ENCODE results near the gene C1QL1.

C1QL1 gene

DNA sequence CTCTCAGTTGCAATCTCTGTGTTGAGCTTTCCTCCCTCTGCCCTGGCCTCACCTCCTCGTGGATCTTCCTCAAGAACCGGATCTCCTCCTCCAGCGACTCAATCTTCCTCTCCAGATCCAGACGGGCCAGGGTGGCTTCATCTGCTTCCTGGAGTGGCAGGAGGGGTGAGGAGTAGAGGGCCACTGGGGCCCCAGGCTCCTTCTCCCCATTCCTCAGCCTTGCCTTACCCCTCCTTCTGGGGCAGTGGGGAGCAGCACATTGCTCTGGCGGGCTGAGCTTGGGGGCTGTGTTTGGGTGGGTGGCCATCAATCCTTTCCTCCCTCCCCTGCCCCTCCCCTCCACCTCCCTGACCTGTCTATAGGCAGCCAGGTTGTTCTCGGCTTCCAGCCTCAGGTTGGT is 54.4 kb downstream of the C1QL1 start:
- no peak for DNase-seq

GRCh38 chr17:44912763-44913544 is 55.1 kb downstream of the C1QL1 start:
- no peak for DNase-seq

DNA sequence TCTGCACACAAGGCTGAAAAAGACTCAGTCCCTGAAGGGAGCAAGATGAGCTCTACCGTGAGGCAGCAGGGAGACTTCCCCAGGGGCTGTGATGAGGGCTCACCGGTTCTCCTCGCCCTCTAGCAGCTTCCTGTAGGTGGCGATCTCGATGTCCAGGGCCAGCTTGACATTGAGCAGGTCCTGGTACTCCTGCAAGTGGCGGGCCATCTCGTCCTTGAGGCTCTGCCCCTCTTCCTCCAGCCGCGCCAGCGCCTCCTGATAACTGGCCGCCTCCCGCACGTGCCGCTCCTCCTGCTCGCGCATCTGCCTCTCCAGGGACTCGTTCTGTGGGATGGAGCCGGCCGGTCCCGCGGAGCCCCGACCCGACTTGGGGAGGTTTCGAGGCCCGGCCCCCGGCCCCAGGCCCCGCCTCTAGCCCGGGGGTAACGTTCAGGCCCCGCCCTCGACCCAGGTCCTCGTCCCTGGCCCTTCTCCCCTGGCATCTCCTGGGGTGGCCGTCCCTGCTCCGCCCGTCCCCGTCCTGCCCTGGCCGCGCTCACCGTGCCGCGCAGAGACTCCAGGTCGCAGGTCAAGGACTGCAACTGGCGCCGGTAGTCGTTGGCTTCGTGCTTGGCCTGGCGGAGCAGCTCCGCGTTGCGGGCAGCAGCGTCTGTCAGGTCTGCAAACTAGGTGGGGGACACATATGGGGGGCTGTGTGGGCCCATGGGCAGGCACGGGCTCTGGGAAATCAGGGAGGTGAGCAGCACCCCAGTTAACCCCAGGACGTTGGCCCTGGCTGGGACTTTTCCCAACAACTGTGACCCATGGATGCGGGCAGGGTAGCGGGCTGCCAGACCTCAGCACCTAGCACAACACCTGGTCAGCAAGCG is 56.7 kb downstream of the C1QL1 start:
- peak in 4 of 5 experiments; percentile 15 to 56 (median 29) for DNase-seq

DNA sequence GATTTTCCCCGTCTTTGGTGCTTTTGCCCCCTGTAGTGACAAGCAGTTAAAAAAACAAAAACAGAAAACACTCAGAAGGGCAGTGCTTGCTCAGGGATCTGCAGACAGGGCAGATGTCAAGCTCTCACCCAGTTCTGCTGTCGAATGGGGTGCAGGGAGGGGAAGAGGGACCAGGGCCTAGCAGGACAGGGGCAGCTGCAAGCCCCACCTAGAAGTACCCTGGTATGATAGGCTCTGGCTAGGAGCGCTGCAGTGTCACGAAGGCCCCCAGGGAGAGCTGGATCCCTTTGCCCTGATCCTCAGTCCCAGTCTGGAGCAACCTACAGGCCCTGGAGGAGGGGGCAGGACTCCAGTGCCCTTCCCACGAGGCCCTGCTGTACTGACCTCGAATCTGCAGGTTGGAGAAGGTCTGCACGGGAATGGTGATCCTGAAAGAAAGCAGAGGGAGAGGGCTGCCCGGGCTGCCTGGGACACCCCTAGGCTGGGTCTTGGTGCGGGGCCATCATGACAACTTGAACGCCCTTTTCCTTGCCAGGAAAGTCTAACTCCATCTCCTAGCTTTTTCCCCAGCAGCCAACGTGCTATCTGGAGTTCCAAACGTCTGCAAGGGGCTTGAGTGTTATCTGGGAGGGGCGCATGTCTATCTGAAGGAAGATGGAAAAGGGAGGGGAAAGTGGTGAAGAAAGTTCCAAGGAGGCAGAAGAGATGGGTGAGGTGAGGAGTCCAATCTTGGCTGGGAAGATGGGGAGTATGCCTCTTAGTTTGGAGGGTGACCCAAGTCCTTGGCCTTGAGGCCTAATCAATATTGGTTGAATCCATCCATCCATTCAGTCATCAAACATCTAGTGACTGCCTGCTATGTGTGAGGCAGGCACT is 57.6 kb downstream of the C1QL1 start:
- no peak for DNase-seq
